ENCODE measurements around the gene SNCA. TPM values are rescaled to one million over a fixed set of nuclear protein-coding genes. Genes with fewer than 3 reads are reported as not detected.
A peak's percentile ranks its signal among the peaks of the same experiment; 100 is the strongest.

SNCA gene
- total RNA-seq, 1 donor from 2014 or later, result 5.6 TPM

DNA sequence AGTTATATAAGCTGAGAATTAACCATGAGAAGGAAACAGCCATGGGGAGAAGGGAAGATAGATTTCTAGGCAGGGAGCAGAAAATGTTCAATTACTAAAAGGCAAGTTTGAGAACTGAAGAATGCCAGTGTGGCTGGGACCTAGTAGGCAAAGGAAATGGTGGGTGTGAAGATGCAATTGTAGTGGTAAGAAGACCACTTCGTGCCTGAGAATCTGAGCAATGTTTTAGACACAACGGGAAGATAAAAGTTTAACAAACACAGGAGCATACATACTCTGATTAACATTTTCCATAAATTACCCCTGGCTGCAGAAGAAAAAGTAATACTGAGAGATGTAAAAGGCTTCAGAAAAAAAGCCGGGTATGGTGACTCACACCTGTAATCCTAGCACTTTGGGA is 39.6 kb upstream of the SNCA start:
- Histone ChIP-seq H3K4me3 (no peak overlapping the region), H3F3A (ENCODE audit: low read depth) (no peaks in the 10 kb centered on the region), H2AFZ (replicated peaks) (no peak overlapping the region), H3K27me3 (no peaks in the 10 kb centered on the region), H3K4me2 (no peak overlapping the region), H3K9ac (no peak overlapping the region), H3K36me3 (no peaks in the 10 kb centered on the region), H4K20me1 (ENCODE audit: low read depth) (no peaks in the 10 kb centered on the region), H3K4me1 (peaks cover 19% of the 10 kb centered on the region), H3K9me3 (ENCODE audit: low read depth) (no peaks in the 10 kb centered on the region), H3K79me2 (ENCODE audit: low read depth) (no peaks in the 10 kb centered on the region), H3K27ac (no peak overlapping the region)
- Mint-ChIP-seq H3K27ac (peak overlapping the region; percentile 61), H3K4me1 (peaks cover 23% of the 10 kb centered on the region), H3K4me3 (no peak overlapping the region), H3K9me3 (no peaks in the 10 kb centered on the region), H3K27me3 (ENCODE audit: insufficient read depth, low read depth) (no peaks in the 10 kb centered on the region), H3K36me3 (no peaks in the 10 kb centered on the region)
- no peak for TF ChIP-seq CTCF (IDR thresholded peaks at IDR 0.05)
- no peak for TF ChIP-seq EZH2 (IDR thresholded peaks at IDR 0.05)
- TF ChIP-seq EZH2phosphoT487 (IDR thresholded peaks at IDR 0.05), result no peak
- DNase-seq (ENCODE audit: low spot score), result no peak

GRCh38 chr4:89871211-89871610 is 34.2 kb upstream of the SNCA start:
- Histone ChIP-seq H3K9ac (no peak overlapping the region), H3K4me3 (no peak overlapping the region), H3K9me3 (ENCODE audit: low read depth) (no peaks in the 10 kb centered on the region), H3K27me3 (no peaks in the 10 kb centered on the region), H3K4me2 (no peak overlapping the region), H3K27ac (no peak overlapping the region), H3F3A (ENCODE audit: low read depth) (no peaks in the 10 kb centered on the region), H3K36me3 (no peaks in the 10 kb centered on the region), H3K4me1 (no peaks in the 10 kb centered on the region), H4K20me1 (ENCODE audit: low read depth) (no peaks in the 10 kb centered on the region), H3K79me2 (ENCODE audit: low read depth) (no peaks in the 10 kb centered on the region), H2AFZ (replicated peaks) (no peak overlapping the region)
- no peak overlapping the region for H3K27ac Mint-ChIP-seq
- peaks cover 11% of the 10 kb centered on the region for H3K9me3 Mint-ChIP-seq
- no peaks in the 10 kb centered on the region for H3K27me3 Mint-ChIP-seq (ENCODE audit: insufficient read depth, low read depth)
- H3K4me3 Mint-ChIP-seq, result no peak overlapping the region
- DNase-seq (ENCODE audit: low spot score), result peak; percentile 32
- TF ChIP-seq EZH2phosphoT487 (IDR thresholded peaks at IDR 0.05) (no peak), CTCF (IDR thresholded peaks at IDR 0.05) (no peak), EZH2 (IDR thresholded peaks at IDR 0.05) (no peak)
- peaks cover 18% of the 10 kb centered on the region for H3K4me1 Mint-ChIP-seq
- no peaks in the 10 kb centered on the region for H3K36me3 Mint-ChIP-seq

DNA sequence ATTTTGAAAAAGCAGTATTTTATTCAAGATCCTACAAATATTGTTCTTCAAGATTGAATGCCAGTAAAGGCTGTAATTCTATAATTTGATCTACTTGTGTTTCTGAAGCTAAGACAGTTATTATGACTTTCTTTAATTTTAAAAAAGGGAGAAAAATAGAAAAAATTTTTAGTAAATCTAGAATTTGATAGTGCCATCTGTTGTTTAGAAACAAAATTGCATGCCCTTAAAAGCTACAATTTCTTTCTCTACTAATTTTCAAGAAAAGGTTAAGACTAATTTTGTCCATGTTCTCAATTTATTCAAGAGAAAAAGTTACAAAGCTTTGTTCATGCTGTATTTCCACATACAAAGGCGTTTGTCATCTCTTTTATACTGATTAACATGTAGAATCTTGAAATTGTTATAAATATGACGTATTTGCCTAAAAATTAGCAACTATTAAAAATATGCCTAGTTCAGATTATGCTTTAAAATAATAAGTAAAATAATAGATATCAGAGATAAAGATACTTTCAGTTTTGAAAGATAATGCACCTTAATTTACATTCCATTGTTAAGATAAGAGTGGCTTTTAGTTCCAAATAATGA is 32.1 kb upstream of the SNCA start:
- no peak overlapping the region for H3K4me2 ChIP-seq
- Mint-ChIP-seq H3K9me3 (peaks cover 16% of the 10 kb centered on the region), H3K4me1 (peaks cover 13% of the 10 kb centered on the region), H3K4me3 (no peak overlapping the region), H3K36me3 (no peaks in the 10 kb centered on the region), H3K27me3 (ENCODE audit: insufficient read depth, low read depth) (no peaks in the 10 kb centered on the region), H3K27ac (no peak overlapping the region)
- H3K27ac ChIP-seq, result no peak overlapping the region
- no peak for DNase-seq (ENCODE audit: low spot score)
- H3K79me2 ChIP-seq (ENCODE audit: low read depth), result no peaks in the 10 kb centered on the region
- H3K27me3 ChIP-seq, result no peaks in the 10 kb centered on the region
- H3K9me3 ChIP-seq (ENCODE audit: low read depth), result no peaks in the 10 kb centered on the region
- no peak overlapping the region for H2AFZ ChIP-seq (replicated peaks)
- no peak overlapping the region for H3K4me3 ChIP-seq
- TF ChIP-seq CTCF (IDR thresholded peaks at IDR 0.05) (peak; percentile 56), EZH2 (IDR thresholded peaks at IDR 0.05) (no peak)
- no peaks in the 10 kb centered on the region for H3K4me1 ChIP-seq
- no peaks in the 10 kb centered on the region for H3K36me3 ChIP-seq
- H3K9ac ChIP-seq, result no peak overlapping the region
- H3F3A ChIP-seq (ENCODE audit: low read depth), result no peaks in the 10 kb centered on the region
- H4K20me1 ChIP-seq (ENCODE audit: low read depth), result no peaks in the 10 kb centered on the region
